D721Med (cell line): ENCODE data around the gene PAX5.
"Not testable (repeated sequence)": the region's sequence is repeated elsewhere in the genome, so short reads cannot be mapped to it uniquely, and the experiment has no call there.

ENCODE experiments used
- DNase-seq: peaks from one replicate; pipeline ENCODE4 v3.0.0; 2011; ENCODE audit warnings: low spot score; ENCODE audit not compliant: insufficient read length
- FAIRE-seq: peaks from 2 replicates; lab custom pipeline; 2011; peaks lifted over from hg19 to GRCh38; lab: Jason Lieb, UNC
- TF ChIP-seq, protein P1 (sequence below): IDR thresholded peaks from 2 replicates; pipeline ENCODE4 v1.5.1; 2012; ENCODE audit warnings: mild to moderate bottlenecking, control low read depth; ENCODE audit not compliant: insufficient read depth; ENCODE audit errors: missing control alignments

Gene PAX5

GRCh38 chr9:37033682-37034304 lies at the start of gene PAX5:
PAX5 (minus strand) TSS chr9:37034268; CDS start chr9:37034031, 237 bp downstream.
- TF ChIP-seq, protein P1, sequence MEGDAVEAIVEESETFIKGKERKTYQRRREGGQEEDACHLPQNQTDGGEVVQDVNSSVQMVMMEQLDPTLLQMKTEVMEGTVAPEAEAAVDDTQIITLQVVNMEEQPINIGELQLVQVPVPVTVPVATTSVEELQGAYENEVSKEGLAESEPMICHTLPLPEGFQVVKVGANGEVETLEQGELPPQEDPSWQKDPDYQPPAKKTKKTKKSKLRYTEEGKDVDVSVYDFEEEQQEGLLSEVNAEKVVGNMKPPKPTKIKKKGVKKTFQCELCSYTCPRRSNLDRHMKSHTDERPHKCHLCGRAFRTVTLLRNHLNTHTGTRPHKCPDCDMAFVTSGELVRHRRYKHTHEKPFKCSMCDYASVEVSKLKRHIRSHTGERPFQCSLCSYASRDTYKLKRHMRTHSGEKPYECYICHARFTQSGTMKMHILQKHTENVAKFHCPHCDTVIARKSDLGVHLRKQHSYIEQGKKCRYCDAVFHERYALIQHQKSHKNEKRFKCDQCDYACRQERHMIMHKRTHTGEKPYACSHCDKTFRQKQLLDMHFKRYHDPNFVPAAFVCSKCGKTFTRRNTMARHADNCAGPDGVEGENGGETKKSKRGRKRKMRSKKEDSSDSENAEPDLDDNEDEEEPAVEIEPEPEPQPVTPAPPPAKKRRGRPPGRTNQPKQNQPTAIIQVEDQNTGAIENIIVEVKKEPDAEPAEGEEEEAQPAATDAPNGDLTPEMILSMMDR: no peak
- FAIRE-seq (no peak), DNase-seq (no peak)

DNA sequence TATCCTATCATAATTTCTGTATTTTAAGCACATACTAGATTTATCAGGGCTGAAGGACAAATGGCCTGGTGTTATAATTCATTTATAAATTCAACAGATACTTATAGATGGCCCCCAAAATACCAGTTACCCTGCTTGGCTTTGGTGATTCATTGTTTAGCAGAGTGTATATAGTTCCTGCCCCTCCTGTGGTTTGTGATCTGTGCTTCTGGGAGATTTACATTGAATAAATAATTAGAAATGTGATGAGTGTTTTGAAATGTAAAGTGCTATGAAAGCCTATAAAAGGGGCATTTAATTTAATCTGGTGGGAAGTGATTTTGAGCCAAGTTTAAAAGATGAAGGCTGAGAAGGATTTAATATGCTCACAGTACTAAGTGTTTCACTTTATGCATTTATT lies 49.6 kb upstream of the PAX5 start:
- FAIRE-seq (no peak), DNase-seq (no peak)
- TF ChIP-seq, protein P1: no peak

GRCh38 chr9:37082214-37082765 lies 48.2 kb upstream of the PAX5 start:
- DNase-seq (no peak), FAIRE-seq (no peak)
- TF ChIP-seq, protein P1: no peak

- FAIRE-seq, DNase-seq: not testable (repeated sequence)
Measured at GRCh38 chr9:37081507-37081906, 47.4 kb upstream of the PAX5 start.

- DNase-seq, FAIRE-seq: not testable (repeated sequence)
Measured at GRCh38 chr9:37080165-37080628, 46.1 kb upstream of the PAX5 start.

- FAIRE-seq (no peak), DNase-seq (peak; percentile 46)
- TF ChIP-seq, protein P1: no peak
Measured at GRCh38 chr9:37079370-37080164, 45.5 kb upstream of the PAX5 start.

- not testable (repeated sequence) for FAIRE-seq, DNase-seq
Measured at GRCh38 chr9:37074790-37075189, 40.7 kb upstream of the PAX5 start.

DNA sequence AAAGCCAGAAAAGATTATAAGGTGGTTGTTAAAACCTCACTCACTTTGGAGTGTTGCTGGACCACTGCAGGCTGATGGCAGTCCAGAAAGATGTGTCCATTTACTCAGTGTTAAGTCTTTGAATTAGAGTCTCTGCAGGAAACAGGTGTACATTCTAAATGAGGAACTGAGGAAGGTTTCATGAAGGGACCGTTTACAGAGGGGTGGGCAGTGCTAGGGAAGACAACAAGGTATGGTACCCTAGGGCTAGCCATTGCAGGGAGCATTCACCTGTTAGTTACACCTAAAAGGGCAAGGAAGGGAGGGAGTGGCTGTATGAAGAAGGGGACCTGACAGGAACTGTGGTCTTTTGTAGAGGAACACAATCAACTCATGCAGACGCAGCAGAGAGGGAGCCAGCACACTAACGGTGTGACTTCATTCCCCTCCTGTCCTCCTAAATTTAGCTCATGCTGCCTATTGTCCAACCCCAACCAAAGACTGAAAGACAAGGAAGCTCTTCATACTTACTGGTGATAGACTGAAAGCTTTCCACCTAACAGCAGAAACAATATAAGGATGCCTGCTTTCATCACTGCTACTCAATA lies 32.2 kb upstream of the PAX5 start:
- TF ChIP-seq, protein P1: no peak
- FAIRE-seq (no peak), DNase-seq (no peak)
